Muscle layer of duodenum (tissue), 2 donors: ENCODE measurements around the gene H1-8.
"Not testable (repeated sequence)": the region's sequence is repeated elsewhere in the genome, so short reads cannot be mapped to it uniquely, and the experiment has no call there.

Experiments used
- H3K27ac ChIP-seq: one replicate; pipeline ENCODE4 v1.7.0; 2013; ENCODE audit warnings: mild to moderate bottlenecking, low read length
- H3K27me3 ChIP-seq: one replicate; pipeline ENCODE4 v1.7.0; 2013; ENCODE audit warnings: low read depth, mild to moderate bottlenecking, control low read depth, low read length
- H3K36me3 ChIP-seq, 2 donors: one replicate each; pipeline ENCODE4 v1.7.0; 2013; ENCODE audit warnings: low read length in 2 of 2, control low read depth in 1 of 2, mild to moderate bottlenecking in 1 of 2; ENCODE audit not compliant: insufficient read depth in 2 of 2, control insufficient read depth in 1 of 2
- H3K4me1 ChIP-seq, 2 donors: one replicate each; pipeline ENCODE4 v1.7.0; 2013; ENCODE audit warnings: low read length in 2 of 2, mild to moderate bottlenecking in 2 of 2, control low read depth in 1 of 2, moderate library complexity in 1 of 2; ENCODE audit not compliant: insufficient read depth in 2 of 2, control insufficient read depth in 1 of 2
- H3K4me3 ChIP-seq, 2 donors: one replicate each; pipeline ENCODE4 v1.7.0; 2013; ENCODE audit warnings: low read length in 2 of 2, low read depth in 1 of 2, mild to moderate bottlenecking in 1 of 2
- H3K9me3 ChIP-seq, 2 donors: one replicate each; pipeline ENCODE4 v1.7.0; 2013; ENCODE audit warnings: low read length in 2 of 2, control low read depth in 1 of 2, mild to moderate bottlenecking in 1 of 2; ENCODE audit not compliant: control insufficient read depth in 1 of 2
- donor health status: healthy.

H1-8 gene

DNA sequence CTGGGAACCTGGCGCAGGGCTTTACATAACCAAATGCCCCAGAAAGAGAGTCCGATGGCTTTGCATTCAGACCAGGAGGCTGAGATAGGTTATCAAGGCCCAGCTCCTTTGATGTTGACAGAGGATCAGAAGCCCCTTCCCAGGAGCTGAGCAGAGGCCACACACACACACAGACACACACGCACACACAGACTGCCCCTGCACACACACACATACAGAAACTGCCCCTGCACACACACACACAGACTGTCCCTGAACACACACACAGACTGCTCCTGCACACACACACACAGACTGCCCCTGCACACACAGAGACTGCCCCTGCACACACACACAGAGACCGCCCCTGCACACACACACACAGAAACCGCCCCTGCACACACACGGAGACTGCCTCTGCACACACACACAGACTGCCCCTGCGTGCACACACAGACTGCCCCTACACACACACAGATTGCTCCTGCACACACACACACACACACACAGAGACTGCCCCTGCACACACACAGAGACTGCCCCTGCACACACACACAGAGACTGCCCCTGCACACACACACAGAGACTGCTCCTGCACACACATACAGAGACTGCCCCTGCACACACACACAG, 27.0 kb upstream of the H1-8 start:
- not testable (repeated sequence) for H3K27me3 ChIP-seq, H3K27ac ChIP-seq, H3K4me1 ChIP-seq, H3K9me3 ChIP-seq, H3K4me3 ChIP-seq
- H3K36me3 ChIP-seq: peaks cover 12 to 68% of the 10 kb centered on the region in 2 donors

DNA sequence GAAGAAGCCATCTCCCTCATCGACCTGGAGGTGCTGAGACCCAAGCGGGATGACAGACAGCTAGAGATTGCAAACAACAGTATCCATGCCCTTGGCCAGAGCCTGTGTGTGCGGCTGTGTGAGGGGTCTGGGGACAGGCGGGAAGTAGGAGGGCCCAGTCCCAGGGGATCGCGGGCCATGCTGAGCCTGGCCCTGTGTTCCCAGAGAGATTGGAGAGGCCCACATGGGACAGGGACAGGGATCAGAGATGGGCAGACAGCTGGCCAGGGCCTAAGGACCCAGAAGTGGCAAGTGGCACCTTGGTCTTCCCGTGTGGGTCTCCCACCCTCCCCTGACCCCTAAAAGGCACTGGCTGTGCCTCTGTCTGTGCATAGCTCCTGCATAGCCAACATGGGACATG, 25.5 kb upstream of the H1-8 start:
- H3K36me3 ChIP-seq: peaks cover 7 to 62% of the 10 kb centered on the region in 2 donors
- H3K9me3 ChIP-seq: no peaks in the 10 kb centered on the region
- H3K4me1 ChIP-seq: no peaks in the 10 kb centered on the region
- H3K27me3 ChIP-seq: no peaks in the 10 kb centered on the region
- H3K27ac ChIP-seq: no peak overlapping the region
- no peak overlapping the region for H3K4me3 ChIP-seq

DNA sequence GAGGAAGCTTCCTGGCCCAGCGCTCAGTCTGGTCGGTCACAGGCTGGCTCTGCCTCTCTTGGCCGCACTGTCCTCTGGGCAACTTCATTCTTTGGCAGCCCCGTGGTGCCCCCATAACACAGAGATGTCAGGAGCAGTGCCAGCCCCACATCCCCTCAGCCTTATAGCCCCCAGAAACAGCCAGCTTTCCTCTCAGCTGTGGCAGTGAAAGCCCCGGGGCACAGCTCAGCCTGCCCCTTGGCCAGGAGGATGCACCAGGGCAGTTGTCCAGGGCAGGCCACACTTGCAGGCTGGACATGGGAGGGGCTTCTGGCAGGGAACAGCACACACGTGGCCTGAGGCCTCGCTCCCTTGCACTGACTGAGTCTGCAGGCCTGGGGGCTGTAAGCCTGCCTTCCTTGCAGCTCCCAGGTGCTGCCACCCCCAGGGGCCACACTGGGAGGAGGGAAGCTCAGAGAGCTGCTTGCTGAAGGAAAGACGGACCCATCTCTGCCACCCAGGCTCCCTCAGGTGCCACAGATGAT, 24.9 kb upstream of the H1-8 start:
- H3K4me3 ChIP-seq: no peak overlapping the region
- no peak overlapping the region for H3K27ac ChIP-seq
- peaks cover 4 to 56% of the 10 kb centered on the region in 2 donors for H3K36me3 ChIP-seq
- no peaks in the 10 kb centered on the region for H3K27me3 ChIP-seq
- no peaks in the 10 kb centered on the region for H3K4me1 ChIP-seq
- no peaks in the 10 kb centered on the region for H3K9me3 ChIP-seq

DNA sequence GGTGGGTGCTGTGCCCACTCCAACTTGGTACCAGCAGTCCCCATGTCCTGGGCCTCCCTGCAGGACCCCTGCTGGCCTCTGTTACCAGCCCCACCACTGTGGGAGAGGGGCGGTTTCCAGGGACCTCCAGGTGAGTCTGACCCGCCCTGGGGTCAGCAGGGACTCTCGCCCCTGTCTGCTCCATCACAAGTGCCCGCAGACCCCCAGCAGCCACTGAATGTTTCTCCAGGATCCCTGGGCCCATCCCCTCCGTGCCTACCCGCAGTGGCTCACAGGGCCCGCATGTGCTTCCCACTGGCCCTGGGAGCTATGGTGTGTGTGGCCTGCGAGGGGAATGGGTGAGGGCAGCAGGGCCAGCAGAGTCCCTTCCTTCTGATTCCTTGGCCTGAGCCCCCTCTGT, 24.4 kb upstream of the H1-8 start:
- no peak overlapping the region for H3K4me3 ChIP-seq
- no peak overlapping the region for H3K27ac ChIP-seq
- H3K9me3 ChIP-seq: no peaks in the 10 kb centered on the region
- no peaks in the 10 kb centered on the region for H3K4me1 ChIP-seq
- peaks cover 0 to 51% of the 10 kb centered on the region in 2 donors for H3K36me3 ChIP-seq
- H3K27me3 ChIP-seq: no peaks in the 10 kb centered on the region

DNA sequence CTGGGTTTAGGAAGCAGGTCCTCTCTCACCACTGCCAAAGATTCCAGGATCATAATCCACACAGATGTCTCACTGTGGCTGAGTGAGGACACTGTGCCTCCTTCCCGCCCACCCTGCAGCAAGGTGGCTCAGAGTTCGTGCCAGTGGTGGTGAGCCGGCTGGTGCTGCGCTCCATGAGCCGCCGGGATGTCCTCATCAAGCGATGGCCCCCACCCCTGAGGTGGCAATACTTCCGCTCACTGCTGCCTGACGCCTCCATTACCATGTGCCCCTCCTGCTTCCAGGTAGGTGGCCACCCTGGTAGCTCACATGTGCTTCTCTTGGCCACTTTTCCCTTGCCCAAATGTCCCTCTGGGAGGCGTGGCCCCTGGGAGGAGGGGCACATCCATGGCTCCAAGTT, 23.5 kb upstream of the H1-8 start:
- no peak overlapping the region for H3K27ac ChIP-seq
- H3K27me3 ChIP-seq: no peaks in the 10 kb centered on the region
- H3K4me3 ChIP-seq: no peak overlapping the region
- no peaks in the 10 kb centered on the region for H3K4me1 ChIP-seq
- no peaks in the 10 kb centered on the region for H3K9me3 ChIP-seq
- H3K36me3 ChIP-seq: peaks cover 0 to 44% of the 10 kb centered on the region in 2 donors

DNA sequence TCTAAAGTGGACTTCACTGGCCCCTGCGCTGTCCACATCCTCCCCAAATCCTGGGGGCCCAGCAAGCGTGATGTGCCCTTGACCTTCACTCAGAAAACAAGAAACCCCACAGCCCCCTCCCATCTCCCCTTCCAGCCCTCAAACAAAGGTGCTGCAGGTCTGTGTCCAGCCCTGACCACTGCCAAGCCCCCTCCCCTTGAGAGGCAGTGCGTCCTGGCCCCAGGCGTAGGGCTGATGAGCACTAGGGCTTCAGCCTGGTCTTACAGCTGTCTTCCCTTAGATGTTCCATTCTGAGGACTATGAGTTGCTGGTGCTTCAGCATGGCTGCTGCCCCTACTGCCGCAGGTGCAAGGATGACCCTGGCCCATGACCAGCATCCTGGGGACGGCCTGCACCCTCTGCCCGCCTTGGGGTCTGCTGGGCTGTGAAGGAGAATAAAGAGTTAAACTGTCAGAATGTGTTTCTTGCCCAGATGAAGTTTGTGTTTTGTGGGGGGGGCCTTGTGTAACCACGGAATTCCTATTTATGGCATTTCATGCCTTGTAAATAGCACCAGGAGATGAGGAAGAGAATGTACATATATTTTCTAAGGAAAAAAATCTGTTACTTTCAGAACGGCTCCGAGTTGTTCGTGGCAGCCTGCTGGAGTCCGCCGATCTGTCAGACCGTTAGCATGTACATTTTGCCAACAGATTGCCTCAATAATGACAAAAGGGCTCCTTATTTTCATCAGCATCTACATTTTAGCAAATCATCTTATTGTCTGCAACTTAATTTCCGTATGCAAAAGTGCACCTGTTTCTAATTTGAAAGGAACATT, 22.9 kb upstream of the H1-8 start:
- Histone ChIP-seq H3K4me1 (no peaks in the 10 kb centered on the region), H3K4me3 (no peak overlapping the region), H3K27me3 (no peaks in the 10 kb centered on the region), H3K27ac (no peak overlapping the region), H3K9me3 (no peaks in the 10 kb centered on the region), H3K36me3 (peaks cover 0 to 41% of the 10 kb centered on the region in 2 donors)

DNA sequence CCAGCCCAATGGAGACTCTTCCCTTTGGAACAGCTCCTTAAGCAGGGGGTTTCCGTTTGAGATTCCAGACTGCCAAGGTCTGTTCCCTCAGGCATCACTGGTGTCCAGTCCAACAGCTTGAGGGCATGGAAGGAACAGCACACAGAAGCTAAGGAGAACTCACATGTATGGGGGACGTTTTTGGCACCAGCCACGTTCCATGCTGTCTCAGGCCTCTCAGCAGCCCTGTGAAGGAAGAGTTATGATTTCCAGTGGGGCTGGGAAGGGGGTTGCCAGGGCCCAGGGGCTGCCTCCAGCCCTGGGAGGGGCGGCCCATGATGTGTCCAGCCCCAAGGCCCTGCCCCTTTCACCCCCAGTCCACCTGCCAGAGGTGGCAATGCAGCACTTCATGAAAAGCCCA, 22.0 kb upstream of the H1-8 start:
- Histone ChIP-seq H3K27ac (no peak overlapping the region), H3K4me1 (no peaks in the 10 kb centered on the region), H3K27me3 (no peaks in the 10 kb centered on the region), H3K36me3 (peaks cover 0 to 35% of the 10 kb centered on the region in 2 donors), H3K4me3 (no peak overlapping the region), H3K9me3 (no peaks in the 10 kb centered on the region)

DNA sequence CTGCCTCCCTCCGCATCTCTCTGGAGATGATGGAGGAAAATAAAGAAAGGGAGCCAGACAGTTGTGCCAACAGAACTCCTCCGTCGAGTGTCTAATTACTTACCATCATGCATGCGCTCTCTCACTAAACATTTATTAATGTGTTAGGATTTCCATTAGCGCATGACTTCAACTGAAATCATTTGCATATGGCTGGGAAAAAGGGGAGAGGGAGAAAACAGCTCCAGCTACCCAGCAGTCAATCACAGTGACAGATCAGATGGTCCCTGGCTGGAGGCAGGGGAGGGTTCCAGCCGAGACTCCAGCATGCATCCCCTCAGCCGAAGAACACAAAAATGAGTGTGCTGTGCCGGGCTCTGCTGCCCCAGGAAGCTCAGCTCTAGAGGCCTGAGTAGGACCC, 21.4 kb upstream of the H1-8 start:
- Histone ChIP-seq H3K4me3 (no peak overlapping the region), H3K9me3 (no peaks in the 10 kb centered on the region), H3K27ac (no peak overlapping the region), H3K27me3 (no peaks in the 10 kb centered on the region), H3K4me1 (no peaks in the 10 kb centered on the region), H3K36me3 (peaks cover 0 to 29% of the 10 kb centered on the region in 2 donors)

DNA sequence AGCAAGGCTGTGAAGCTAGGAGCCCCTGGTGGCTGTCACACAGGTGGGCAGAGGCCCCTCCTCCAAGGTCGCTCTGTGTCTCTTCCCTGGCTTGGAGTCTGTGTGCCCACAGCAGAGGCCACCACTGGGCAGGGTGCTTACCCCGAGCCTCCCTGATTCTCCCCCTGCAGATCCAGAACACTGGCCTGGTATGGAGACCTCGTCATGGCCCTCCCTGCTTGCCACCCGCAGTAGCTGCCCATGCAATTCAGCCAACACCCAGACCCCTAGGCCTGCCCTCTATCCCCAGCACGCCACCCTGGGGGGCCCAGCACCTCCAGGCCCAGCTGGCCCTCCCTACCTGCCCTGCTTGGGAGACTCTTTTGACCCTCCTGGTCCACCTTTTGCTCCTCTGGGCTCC, 20.0 kb upstream of the H1-8 start:
- Histone ChIP-seq H3K27me3 (no peaks in the 10 kb centered on the region), H3K4me1 (no peaks in the 10 kb centered on the region), H3K9me3 (no peaks in the 10 kb centered on the region), H3K36me3 (peaks cover 0 to 15% of the 10 kb centered on the region in 2 donors), H3K4me3 (no peak overlapping the region), H3K27ac (no peak overlapping the region)

DNA sequence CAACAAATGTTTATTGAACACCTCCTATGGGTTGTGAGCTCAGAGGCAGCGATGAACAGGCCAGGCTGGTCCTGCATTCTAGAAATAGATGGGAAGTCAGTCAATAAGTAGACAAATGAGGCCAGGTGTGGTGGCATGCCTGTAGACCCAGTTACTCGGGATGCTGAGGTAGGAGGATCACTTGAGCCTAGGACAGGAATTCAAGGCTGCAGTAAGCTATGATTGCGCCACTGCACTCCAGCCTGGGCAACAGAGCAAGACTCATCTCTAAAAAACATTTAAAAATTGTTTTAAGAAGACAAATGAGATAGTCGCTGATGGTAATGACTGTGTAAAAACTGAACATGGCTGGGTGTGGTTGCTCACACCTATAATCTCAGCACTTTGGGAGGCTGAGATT, 18.9 kb upstream of the H1-8 start:
- Histone ChIP-seq H3K9me3 (no peaks in the 10 kb centered on the region), H3K4me1 (no peaks in the 10 kb centered on the region), H3K27me3 (no peaks in the 10 kb centered on the region), H3K27ac (no peak overlapping the region), H3K36me3 (peaks cover 0 to 11% of the 10 kb centered on the region in 2 donors), H3K4me3 (no peak overlapping the region)

DNA sequence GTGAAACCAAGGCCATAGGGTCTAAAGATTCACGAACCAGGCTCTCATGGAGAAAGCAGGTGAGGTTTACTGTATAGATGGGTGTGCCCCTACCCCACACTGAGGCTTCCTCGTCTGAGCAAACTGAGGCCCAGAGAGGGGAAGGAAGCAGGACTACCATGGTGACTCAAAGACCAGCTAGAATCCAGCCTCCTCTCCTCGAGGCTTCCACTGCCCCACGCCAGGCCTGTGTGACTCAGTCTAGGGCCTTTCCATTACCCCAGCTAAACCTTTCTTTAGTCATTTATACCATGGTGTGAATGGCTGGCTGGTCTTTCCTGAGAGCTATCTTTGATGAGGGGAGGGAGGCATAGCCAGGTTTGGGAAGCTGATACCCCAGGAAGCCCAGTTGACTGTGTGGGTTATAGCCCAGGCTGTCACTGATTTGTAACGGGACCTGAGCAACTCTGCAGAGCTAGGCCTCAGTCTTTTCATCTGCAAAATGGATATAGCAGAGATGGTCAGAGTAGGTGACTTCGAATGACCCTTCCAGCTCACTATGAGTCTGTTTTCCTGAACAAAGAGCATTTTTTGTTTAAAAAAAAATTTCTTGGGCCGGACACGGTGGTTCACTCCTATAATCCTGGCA, 17.5 kb upstream of the H1-8 start:
- Histone ChIP-seq H3K27me3 (no peaks in the 10 kb centered on the region), H3K27ac (no peak overlapping the region)

More for the DNA sequence above, 17.5 kb upstream of the H1-8 start:
- Histone ChIP-seq H3K9me3 (no peaks in the 10 kb centered on the region), H3K36me3 (no peaks in the 10 kb centered on the region), H3K4me1 (no peaks in the 10 kb centered on the region), H3K4me3 (no peak overlapping the region)
